ENCODE data around the gene ARPP21.

The ARPP21 gene

GRCh38 chr3:35643495-35643894 is 4.2 kb downstream of the ARPP21 start:
- no peak for DNase-seq

DNA sequence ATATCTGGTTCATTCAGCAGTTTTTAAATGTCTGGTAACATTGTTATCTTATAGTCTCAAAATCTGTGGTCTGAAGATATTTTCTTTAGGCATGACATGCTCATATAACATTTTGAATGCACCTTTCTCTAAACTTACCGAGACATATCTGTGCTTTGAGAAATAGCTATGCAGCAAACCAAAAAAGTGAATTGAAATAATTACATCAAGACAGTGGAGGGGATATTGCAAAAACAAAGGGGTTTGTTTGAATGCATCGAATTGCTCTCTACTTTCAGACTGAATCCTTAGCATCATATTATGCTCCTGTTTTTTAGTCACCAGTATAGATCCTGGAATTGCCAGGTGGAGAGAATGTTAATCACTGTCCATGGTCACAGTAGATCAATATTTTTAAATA is 5.1 kb downstream of the ARPP21 start:
- DNase-seq, result no peak

GRCh38 chr3:35645189-35645588 is 5.9 kb downstream of the ARPP21 start:
- no peak for DNase-seq

DNA sequence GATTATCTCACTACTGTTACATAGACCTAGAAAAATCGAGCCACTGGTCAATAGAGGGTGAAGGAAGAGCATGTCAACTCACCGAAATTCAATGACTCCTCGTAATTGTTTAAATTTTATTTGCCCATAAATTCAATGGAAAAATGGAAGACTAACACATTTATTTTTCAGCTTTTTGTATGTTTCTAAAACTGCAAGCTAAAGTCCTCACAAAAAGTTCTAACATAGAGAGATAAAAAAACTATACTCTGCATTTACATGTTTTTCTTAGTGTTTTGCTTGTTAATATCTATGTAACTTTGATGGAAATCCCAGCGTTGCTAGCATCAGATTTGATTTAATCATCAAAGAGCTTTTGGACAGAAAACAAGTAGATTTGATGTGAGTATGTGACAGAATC is 6.8 kb downstream of the ARPP21 start:
- no peak for DNase-seq

GRCh38 chr3:35647461-35647860 is 8.1 kb downstream of the ARPP21 start:
- no peak for DNase-seq

DNA sequence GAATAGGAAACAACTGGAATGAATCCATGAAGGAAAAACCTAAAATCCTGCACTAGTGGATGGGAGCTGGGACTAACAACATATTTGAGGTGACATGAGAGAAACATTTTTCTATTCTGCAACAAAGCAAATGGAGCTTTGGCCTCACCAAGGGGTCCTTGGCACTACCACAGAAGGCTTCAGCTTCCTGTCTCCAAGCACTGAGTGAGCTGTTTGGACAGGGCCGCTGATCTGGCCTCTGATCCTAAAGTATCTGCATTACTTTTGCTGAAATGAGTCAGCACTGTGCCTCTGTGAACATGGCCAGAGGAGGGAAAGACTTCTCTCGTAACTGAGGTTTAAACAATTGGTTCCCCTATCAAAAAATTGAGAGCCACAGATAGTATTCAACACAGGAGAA is 9.0 kb downstream of the ARPP21 start:
- DNase-seq, result no peak

- no peak for DNase-seq
These were observed 10.1 kb downstream of the ARPP21 start for GRCh38 chr3:35649405-35649804.

DNA sequence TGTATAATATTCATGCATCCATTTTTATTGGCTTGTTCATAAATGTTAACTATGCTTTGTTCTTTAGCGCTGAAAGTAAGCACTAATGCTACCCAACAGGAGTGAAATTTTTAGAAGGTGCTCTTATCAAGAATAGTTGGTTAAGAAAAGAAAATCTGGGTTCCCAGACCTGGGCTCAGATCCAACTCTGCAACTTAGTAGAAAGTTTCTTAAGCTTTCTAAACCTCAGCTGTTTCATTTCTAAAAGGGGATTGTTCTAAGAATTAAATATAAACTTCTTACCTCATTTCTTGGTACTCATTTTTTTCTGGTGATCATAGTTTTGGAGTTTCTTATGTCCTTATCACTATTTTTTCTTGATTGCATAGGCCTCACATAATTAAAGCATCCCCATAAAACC is 12.1 kb downstream of the ARPP21 start:
- no peak for DNase-seq

DNA sequence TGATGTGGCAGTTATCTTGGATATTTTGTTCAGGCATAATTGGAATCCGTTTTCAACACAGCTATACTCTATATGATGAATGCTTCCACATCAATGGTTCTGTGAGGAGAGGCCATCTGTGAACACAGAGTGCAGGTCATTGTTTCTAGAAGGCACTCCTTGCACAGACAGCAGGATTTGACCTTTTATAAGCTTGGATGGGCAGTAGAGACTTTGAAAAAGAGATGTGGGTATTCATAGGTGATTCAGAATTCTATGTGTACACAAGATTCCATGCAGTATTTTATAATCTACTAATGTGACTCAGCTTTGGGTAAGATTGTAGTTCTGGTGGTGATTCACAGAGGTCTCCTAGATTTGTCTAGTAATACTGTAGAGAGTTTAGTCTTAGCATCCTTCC is 12.5 kb downstream of the ARPP21 start:
- no peak for DNase-seq

GRCh38 chr3:35653347-35653746 is 14.0 kb downstream of the ARPP21 start:
- no peak for DNase-seq

DNA sequence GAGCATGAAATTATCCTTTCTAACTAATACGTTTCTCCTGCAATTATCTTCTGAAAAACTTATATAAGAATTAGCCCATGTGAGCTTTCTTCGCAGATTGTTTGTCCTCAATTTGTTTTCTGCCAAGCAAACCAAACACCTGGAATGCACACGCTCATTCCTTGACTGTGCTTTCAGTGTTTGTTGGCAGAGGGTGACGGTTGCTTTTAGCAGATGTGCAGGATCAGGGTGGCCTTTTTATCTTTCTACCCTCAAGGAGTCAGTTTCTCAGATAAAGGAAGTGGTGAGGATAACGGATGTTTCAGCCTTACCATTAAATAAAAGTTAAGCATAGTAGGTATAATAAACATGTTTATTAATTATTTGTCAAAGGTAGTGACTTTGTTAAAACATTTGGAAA is 15.2 kb downstream of the ARPP21 start:
- DNase-seq, result no peak

GRCh38 chr3:35658686-35659085 is 19.4 kb downstream of the ARPP21 start:
- DNase-seq, result no peak

GRCh38 chr3:35659768-35660167 is 20.4 kb downstream of the ARPP21 start:
- DNase-seq, result no peak

- DNase-seq, result no peak
These were observed 24.1 kb downstream of the ARPP21 start for GRCh38 chr3:35663471-35663870.

- no peak for DNase-seq
These were observed 25.2 kb downstream of the ARPP21 start for GRCh38 chr3:35664460-35664919.

DNA sequence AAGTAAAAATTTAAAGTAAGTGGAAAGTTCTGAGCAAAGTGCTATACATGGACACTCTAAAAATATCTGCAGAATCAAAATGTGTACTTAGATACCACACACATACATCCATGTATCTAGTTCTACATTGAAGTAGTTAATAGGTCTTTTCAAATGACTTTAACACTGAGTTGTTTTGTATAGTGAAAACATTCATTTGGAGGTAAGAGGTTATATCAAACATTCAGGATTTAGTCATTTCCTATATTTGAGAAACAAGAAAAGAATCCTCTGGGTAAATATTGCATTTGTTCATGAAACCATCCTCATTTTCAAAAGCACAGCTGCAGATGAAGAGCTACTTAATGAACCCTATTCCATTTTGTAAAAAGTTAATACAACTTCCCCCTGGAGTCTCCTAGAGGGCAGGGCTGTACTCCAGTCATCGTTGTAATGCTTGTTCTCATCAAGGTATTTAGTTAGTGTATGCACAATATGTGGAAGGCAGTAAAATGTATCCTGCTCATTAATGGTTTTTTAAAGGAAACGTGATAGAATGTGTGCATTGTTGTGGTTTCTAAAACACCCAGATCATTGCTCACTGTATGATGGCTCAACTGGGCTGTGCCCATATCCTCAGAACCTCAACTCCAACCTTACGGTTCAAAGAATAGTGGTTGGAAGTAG is 26.2 kb downstream of the ARPP21 start:
- no peak for DNase-seq

DNA sequence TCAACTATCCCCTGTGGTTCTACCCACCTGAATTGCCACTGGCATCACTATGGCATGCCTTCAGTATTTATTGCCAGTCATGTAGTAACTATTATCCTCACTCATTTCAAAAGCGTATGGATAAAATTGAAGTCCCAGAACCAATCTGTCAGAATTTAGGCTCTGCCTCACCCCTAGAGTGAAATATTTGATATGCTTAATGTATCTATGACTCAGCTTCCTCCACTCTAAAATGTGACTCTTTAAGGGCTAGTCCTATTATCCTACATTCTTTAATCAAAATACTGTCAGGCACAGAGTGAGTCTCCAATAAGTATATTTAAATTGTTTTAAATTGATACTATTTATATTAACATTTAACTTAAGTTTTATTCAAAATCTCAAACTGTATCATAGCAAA is 27.6 kb downstream of the ARPP21 start:
- DNase-seq, result no peak

DNA sequence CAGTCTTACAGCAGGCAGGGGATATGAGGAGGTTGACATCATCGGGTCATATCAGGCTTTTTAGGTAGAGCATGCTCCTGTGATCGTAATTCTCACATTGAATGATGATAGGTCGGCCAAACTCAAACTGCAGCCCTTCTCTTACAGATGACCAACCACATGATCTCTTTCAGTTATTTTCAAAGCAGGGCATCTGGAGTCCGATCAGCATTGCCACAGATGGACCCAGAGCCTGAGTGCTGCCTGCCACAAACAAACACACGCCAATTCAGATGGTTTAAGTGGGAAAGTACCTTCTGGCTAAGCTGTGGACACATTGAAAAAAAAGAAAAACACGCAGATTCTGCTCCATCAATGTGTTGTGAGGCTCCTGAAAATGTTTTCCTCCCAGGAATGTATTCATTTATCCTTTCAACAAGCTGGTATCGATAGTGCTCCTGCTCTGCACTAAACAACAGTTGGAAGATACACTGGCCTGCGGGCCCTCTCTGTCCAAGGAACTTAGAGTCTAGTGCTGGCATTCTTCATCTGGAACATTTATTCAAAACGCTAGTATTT is 31.2 kb downstream of the ARPP21 start:
- DNase-seq, result no peak

GRCh38 chr3:35671483-35671882 is 32.2 kb downstream of the ARPP21 start:
- DNase-seq, result no peak

DNA sequence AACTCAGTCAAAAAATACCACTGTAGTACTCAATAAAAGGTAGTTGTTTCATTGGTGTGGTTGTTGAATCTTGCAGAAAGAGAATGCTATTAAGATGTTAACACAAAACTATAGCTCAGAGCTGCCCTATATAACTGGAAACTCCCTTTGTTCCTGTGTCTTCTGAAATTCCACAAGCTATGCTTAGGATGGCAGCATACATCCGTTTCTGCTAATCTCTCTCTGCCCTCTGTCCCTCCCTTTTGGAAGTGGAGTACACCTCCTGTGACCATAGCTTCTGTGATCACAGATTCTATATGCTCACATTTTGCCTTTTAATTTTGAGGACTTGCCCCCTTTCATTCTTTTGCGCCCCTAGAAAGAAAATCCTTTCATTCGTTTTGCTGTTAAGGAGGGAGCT is 33.7 kb downstream of the ARPP21 start:
- no peak for DNase-seq

GRCh38 chr3:35674451-35675109 is 35.3 kb downstream of the ARPP21 start:
- no peak for DNase-seq

DNA sequence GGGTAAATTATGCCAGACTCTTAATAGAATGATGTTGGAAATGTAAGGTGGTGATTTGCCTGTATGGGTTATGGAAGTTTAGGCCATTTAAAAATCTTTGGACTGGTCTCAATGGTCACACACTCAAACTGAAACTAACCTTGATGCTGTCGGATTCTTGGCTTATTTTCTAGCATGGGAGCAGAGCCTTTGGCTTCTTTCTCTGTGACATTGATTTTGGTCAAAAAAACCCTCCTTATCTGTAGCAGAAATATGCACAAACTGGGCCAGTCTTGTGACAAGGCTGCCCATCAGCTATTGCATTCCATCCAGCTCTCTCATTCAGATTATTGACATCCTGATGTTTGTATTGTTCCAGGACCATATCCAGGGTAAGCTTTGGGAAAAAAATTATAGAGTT is 35.9 kb downstream of the ARPP21 start:
- no peak for DNase-seq

- DNase-seq, result no peak
These were observed 36.3 kb downstream of the ARPP21 start for GRCh38 chr3:35675621-35676020.

- DNase-seq, result no peak
These were observed 38.5 kb downstream of the ARPP21 start for GRCh38 chr3:35677797-35678196.
